Peyer's patch (tissue), 4 donors: ENCODE measurements around the gene FBXO42. TPM values are rescaled to one million over a fixed set of nuclear protein-coding genes. Genes with fewer than 3 reads are reported as not detected.

ENCODE experiments used
- DNase-seq, 3 donors: peaks; one replicate each; pipeline ENCODE4 v3.0.0-alpha.2; 2017 to 2019
- H3K27ac ChIP-seq, 4 donors: fragments of 200-600 bp; sonication (generic); one replicate each; pipeline ENCODE4 v1.5.1; 2016 to 2019
- H3K27me3 ChIP-seq, 2 donors: fragments of 200-600 bp; sonication (generic); one replicate each; pipeline ENCODE4 v1.5.1; 2019
- H3K36me3 ChIP-seq, 3 donors: fragments of 200-600 bp; sonication (generic); one replicate each; pipeline ENCODE4 v1.5.1; 2016 to 2019
- H3K4me1 ChIP-seq, 4 donors: fragments of 200-600 bp; sonication (generic); one replicate each; pipeline ENCODE4 v1.5.1; 2016 to 2019
- H3K4me3 ChIP-seq, 4 donors: fragments of 200-600 bp; sonication (generic); 1 replicate in 3 of 4; 2 replicates in 1 of 4; pipeline ENCODE4 v1.5.1; 2016 to 2019; ENCODE audit warnings: mild to moderate bottlenecking in 1 of 4
- H3K9me3 ChIP-seq, 4 donors: fragments of 200-600 bp; sonication (generic); one replicate each; pipeline ENCODE4 v1.5.1; 2016 to 2019; ENCODE audit warnings: mild to moderate bottlenecking in 1 of 4
- CTCF ChIP-seq, 6 experiments: fragments of 450-650 bp in 4 of 6; fragments of 200-600 bp in 2 of 6; sonication (generic) in 1 of 6; IDR thresholded peaks; one replicate each; pipeline ENCODE4 v1.5.1; 2017 to 2019; ENCODE audit warnings: antibody characterized with exemption in 6 of 6, mild to moderate bottlenecking in 3 of 6, moderate library complexity in 1 of 6
- POLR2A ChIP-seq, 2 donors: fragments of 450-650 bp; IDR thresholded peaks; one replicate each; pipeline ENCODE4 v1.5.1; 2017; ENCODE audit warnings: antibody characterized with exemption in 2 of 2, mild to moderate bottlenecking in 2 of 2, moderate library complexity in 2 of 2
- total RNA-seq, 4 donors: library from RNA; depleted of rRNA; stranded (reverse); fragments of >200 nt; gene quantifications; one replicate each; pipeline ENCODE4 v1.1.0, GENCODE V29; 2016

The FBXO42 gene
- total RNA-seq, 4 donors from 2014 or later: 15.7 to 29.4 (median 24.5) TPM

GRCh38 chr1:16293538-16293937, 58.7 kb downstream of the FBXO42 start:
- Histone ChIP-seq H3K36me3 (peaks cover 0 to 26% (median 0%) of the 10 kb centered on the region in 3 donors), H3K4me3 (no peak overlapping the region), H3K9me3 (no peaks in the 10 kb centered on the region), H3K27ac (peak overlapping the region in 2 of 4 donors; percentile 2 to 3), H3K4me1 (no peaks in the 10 kb centered on the region), H3K27me3 (no peaks in the 10 kb centered on the region)
- DNase-seq: no peak
- no peak for TF ChIP-seq CTCF (IDR thresholded peaks at IDR 0.05)
- no peak for TF ChIP-seq POLR2A (IDR thresholded peaks at IDR 0.05)

GRCh38 chr1:16292739-16293138, 59.5 kb downstream of the FBXO42 start:
- H3K36me3 ChIP-seq: peaks cover 0 to 32% (median 0%) of the 10 kb centered on the region in 3 donors
- H3K4me1 ChIP-seq: no peaks in the 10 kb centered on the region
- DNase-seq: no peak
- TF ChIP-seq CTCF (IDR thresholded peaks at IDR 0.05) (no peak), POLR2A (IDR thresholded peaks at IDR 0.05) (no peak)
- no peaks in the 10 kb centered on the region for H3K9me3 ChIP-seq
- H3K27ac ChIP-seq: no peak overlapping the region
- H3K4me3 ChIP-seq: no peak overlapping the region
- no peaks in the 10 kb centered on the region for H3K27me3 ChIP-seq

- H3K4me1 ChIP-seq: no peaks in the 10 kb centered on the region
- no peaks in the 10 kb centered on the region for H3K9me3 ChIP-seq
- no peak overlapping the region for H3K4me3 ChIP-seq
- H3K36me3 ChIP-seq: peaks cover 0 to 47% (median 0%) of the 10 kb centered on the region in 3 donors
- TF ChIP-seq POLR2A (IDR thresholded peaks at IDR 0.05) (no peak), CTCF (IDR thresholded peaks at IDR 0.05) (no peak)
- no peak for DNase-seq
- no peak overlapping the region for H3K27ac ChIP-seq
- H3K27me3 ChIP-seq: no peaks in the 10 kb centered on the region
These were observed 62.3 kb downstream of the FBXO42 start for GRCh38 chr1:16289959-16290358.

GRCh38 chr1:16286122-16286521, 66.2 kb downstream of the FBXO42 start:
- Histone ChIP-seq H3K9me3 (no peaks in the 10 kb centered on the region), H3K4me3 (no peak overlapping the region), H3K36me3 (peaks cover 0 to 40% (median 0%) of the 10 kb centered on the region in 3 donors), H3K4me1 (no peaks in the 10 kb centered on the region), H3K27ac (no peak overlapping the region), H3K27me3 (no peaks in the 10 kb centered on the region)
- no peak for DNase-seq
- TF ChIP-seq POLR2A (IDR thresholded peaks at IDR 0.05) (no peak), CTCF (IDR thresholded peaks at IDR 0.05) (no peak)

- no peak for DNase-seq
- no peak overlapping the region for H3K27ac ChIP-seq
- peaks cover 0 to 18% (median 0%) of the 10 kb centered on the region in 3 donors for H3K36me3 ChIP-seq
- H3K9me3 ChIP-seq: no peaks in the 10 kb centered on the region
- no peak overlapping the region for H3K4me3 ChIP-seq
- H3K4me1 ChIP-seq: no peaks in the 10 kb centered on the region
- no peaks in the 10 kb centered on the region for H3K27me3 ChIP-seq
- TF ChIP-seq POLR2A (IDR thresholded peaks at IDR 0.05) (no peak), CTCF (IDR thresholded peaks at IDR 0.05) (no peak)
These were observed 70.5 kb downstream of the FBXO42 start for GRCh38 chr1:16281765-16282164.

- peaks cover 0 to 2% (median 0%) of the 10 kb centered on the region in 3 donors for H3K36me3 ChIP-seq
- no peaks in the 10 kb centered on the region for H3K4me1 ChIP-seq
- no peak for DNase-seq
- no peaks in the 10 kb centered on the region for H3K27me3 ChIP-seq
- no peaks in the 10 kb centered on the region for H3K9me3 ChIP-seq
- TF ChIP-seq CTCF (IDR thresholded peaks at IDR 0.05) (no peak), POLR2A (IDR thresholded peaks at IDR 0.05) (no peak)
- no peak overlapping the region for H3K27ac ChIP-seq
- H3K4me3 ChIP-seq: no peak overlapping the region
These were observed 73.1 kb downstream of the FBXO42 start for GRCh38 chr1:16279186-16279585.
